Esophagus squamous epithelium (tissue), 5 donors: ENCODE data around the gene ADAM23. TPM values are rescaled to one million over a fixed set of nuclear protein-coding genes. Genes with fewer than 3 reads are reported as not detected.
A peak's percentile ranks its signal among the peaks of the same experiment; 100 is the strongest.

Experiments
- DNase-seq: peaks from one replicate; lab custom pipeline; 2025; lab: John Stamatoyannopoulos, UW
- H3K27ac ChIP-seq, 4 donors: fragments of 200-600 bp; sonication (generic); one replicate each; pipeline ENCODE4 v1.5.1; 2016 to 2019; ENCODE audit warnings: mild to moderate bottlenecking in 1 of 4
- H3K27me3 ChIP-seq, 4 donors: fragments of 200-600 bp; sonication (generic); 1 replicate in 3 of 4; 2 replicates in 1 of 4; pipeline versions ENCODE4 v1.5.1 to v1.6.0; 2017 to 2021; ENCODE audit warnings: antibody characterized with exemption in 1 of 4
- H3K36me3 ChIP-seq, 3 donors: fragments of 200-600 bp; sonication (generic); one replicate each; pipeline ENCODE4 v1.5.1; 2016 to 2019
- H3K4me1 ChIP-seq, 3 donors: fragments of 200-600 bp; sonication (generic); one replicate each; pipeline ENCODE4 v1.5.1; 2017 to 2019
- H3K4me3 ChIP-seq, 4 donors: fragments of 200-600 bp; sonication (generic); 1 replicate in 3 of 4; 2 replicates in 1 of 4; pipeline ENCODE4 v1.5.1; 2016 to 2019; ENCODE audit warnings: mild to moderate bottlenecking in 2 of 4, moderate library complexity in 1 of 4
- H3K9me3 ChIP-seq, 3 donors: fragments of 200-600 bp; sonication (generic); one replicate each; pipeline ENCODE4 v1.5.1; 2016 to 2019
- POLR2A ChIP-seq, 4 donors: fragments of 450-650 bp; IDR thresholded peaks; one replicate each; pipeline ENCODE4 v1.6.1; 2017; ENCODE audit warnings: antibody characterized with exemption in 4 of 4, mild to moderate bottlenecking in 4 of 4, moderate library complexity in 3 of 4
- WGBS, 2 donors: methylation state at CpG; one replicate each; pipeline ENCODE4 v1.1.5; 2018; 5-methylcytosine and 5-hydroxymethylcytosine counted together
- intact Hi-C: fragments of 100-400 bp; cut with DNase I; formaldehyde crosslinking; loops from one replicate; pipeline ENCODE4 v1.15.0; 2022
- total RNA-seq, 4 donors: library from RNA; depleted of rRNA; stranded (reverse); fragments of >200 nt; gene quantifications; one replicate each; pipeline ENCODE4 v1.1.0, GENCODE V29; 2016
- TF ChIP-seq, protein P1 (sequence below), 6 experiments: fragments of 450-650 bp in 4 of 6; fragments of 200-600 bp in 2 of 6; sonication (generic) in 2 of 6; IDR thresholded peaks; one replicate each; pipeline ENCODE4 v1.5.1; 2016 to 2019; ENCODE audit warnings: antibody characterized with exemption in 6 of 6, mild to moderate bottlenecking in 4 of 6, moderate library complexity in 4 of 6
- donor health status: DM: yes; HTN: yes; CAD: no.

ADAM23 gene
- total RNA-seq, 4 donors from 2014 or later = 0.95 to 10.1 (median 6.6) TPM

DNA sequence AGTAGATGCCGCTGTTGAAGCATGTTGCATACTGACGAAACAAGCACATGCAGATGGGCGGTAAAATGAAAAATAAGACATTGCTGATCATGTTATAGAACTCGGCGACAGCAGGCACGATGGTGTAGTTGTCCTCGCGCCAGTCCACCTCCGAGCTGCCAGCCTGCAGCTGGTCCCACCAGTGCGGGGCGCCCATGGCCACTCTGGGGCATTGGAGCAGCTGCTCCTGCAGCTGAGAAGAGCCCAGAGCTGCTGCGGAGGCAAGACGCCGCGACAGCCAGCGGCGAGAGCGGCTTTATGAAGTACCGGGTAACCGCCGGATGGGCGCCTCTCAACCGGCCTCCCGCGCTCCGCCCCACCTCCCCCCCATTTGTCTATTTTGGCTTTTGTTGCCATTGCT, 32.6 kb upstream of the ADAM23 start:
- H3K4me1 ChIP-seq = no peaks in the 10 kb centered on the region
- H3K36me3 ChIP-seq = no peaks in the 10 kb centered on the region
- 95 to 96% methylated on average over 20 to 25 of the region's 26 CpGs for WGBS, 2 donors
- TF ChIP-seq, protein P1, sequence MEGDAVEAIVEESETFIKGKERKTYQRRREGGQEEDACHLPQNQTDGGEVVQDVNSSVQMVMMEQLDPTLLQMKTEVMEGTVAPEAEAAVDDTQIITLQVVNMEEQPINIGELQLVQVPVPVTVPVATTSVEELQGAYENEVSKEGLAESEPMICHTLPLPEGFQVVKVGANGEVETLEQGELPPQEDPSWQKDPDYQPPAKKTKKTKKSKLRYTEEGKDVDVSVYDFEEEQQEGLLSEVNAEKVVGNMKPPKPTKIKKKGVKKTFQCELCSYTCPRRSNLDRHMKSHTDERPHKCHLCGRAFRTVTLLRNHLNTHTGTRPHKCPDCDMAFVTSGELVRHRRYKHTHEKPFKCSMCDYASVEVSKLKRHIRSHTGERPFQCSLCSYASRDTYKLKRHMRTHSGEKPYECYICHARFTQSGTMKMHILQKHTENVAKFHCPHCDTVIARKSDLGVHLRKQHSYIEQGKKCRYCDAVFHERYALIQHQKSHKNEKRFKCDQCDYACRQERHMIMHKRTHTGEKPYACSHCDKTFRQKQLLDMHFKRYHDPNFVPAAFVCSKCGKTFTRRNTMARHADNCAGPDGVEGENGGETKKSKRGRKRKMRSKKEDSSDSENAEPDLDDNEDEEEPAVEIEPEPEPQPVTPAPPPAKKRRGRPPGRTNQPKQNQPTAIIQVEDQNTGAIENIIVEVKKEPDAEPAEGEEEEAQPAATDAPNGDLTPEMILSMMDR (IDR thresholded peaks at IDR 0.05) = no peak
- no peak for TF ChIP-seq POLR2A (IDR thresholded peaks at IDR 0.05)
- H3K27ac ChIP-seq = no peak overlapping the region
- H3K9me3 ChIP-seq = no peaks in the 10 kb centered on the region
- H3K27me3 ChIP-seq = no peaks in the 10 kb centered on the region
- no peak overlapping the region for H3K4me3 ChIP-seq
- intact Hi-C loops = no loop called here
- no peak for DNase-seq

DNA sequence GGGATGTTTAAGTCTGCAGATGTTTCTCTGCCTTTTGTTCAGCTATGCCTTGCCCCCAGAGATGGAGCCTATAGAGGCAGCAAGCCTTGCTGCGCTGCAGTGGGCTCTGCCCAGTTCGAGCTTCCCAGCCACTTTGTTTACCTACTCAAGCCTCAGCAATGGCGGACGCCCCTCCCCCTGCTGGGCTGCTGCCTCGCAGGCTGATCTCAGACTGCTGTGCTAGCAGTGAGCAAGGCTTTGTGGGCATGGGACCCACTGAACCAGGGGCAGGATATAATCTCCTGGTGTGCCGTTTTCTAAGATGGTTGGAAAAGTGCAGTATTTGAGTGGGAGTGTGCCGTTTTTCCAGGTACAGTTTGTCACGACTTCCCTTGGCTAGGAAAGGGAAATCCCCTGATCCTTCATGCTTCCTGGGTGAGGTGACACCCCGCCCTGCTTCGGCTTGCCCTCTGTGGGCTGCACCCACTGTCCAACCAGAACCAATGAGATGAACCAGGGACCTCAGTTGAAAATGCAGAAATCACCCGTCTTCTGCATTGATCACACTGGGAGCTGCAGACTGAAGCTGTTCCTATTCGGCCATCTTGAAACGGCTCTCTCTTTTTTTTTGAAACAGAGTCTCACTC, 27.6 kb upstream of the ADAM23 start:
- peaks cover 0 to 15% (median 0%) of the 10 kb centered on the region in 3 donors for H3K4me1 ChIP-seq
- intact Hi-C loops = no loop called here
- no peaks in the 10 kb centered on the region for H3K36me3 ChIP-seq
- no peaks in the 10 kb centered on the region for H3K27me3 ChIP-seq
- no peak overlapping the region for H3K4me3 ChIP-seq
- 63 to 84% methylated on average over 6 to 7 of the region's 13 CpGs for WGBS, 2 donors
- DNase-seq = no peak
- H3K9me3 ChIP-seq = no peaks in the 10 kb centered on the region
- no peak for TF ChIP-seq POLR2A (IDR thresholded peaks at IDR 0.05)
- TF ChIP-seq, protein P1 (IDR thresholded peaks at IDR 0.05) = no peak
- no peak overlapping the region for H3K27ac ChIP-seq

DNA sequence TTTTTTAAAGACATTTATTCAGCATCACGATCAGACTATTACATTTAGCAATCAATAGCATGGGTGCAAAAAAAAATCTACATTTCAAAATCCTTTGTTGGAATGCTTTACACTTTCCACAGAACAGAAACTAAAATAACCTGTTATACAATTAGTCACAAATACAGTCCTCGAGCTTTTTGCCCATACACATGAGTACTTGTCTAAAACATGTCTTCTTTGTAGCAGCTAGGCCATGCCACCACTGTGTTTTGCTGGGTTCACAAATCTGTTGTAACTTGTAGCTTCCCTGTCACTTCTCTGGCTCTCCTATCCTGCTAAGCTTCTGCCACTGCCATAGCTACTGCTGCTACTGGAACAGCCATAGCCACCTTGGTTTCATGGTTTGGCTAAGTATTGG, 24.4 kb upstream of the ADAM23 start:
- DNase-seq = no peak
- peaks cover 0 to 15% (median 0%) of the 10 kb centered on the region in 3 donors for H3K4me1 ChIP-seq
- intact Hi-C loops = no loop called here
- no peak overlapping the region for H3K4me3 ChIP-seq
- TF ChIP-seq, protein P1 (IDR thresholded peaks at IDR 0.05) = no peak
- TF ChIP-seq POLR2A (IDR thresholded peaks at IDR 0.05) = no peak
- no peaks in the 10 kb centered on the region for H3K27me3 ChIP-seq
- H3K36me3 ChIP-seq = no peaks in the 10 kb centered on the region
- WGBS, 2 donors = 40 to 61% methylated on average over 2 of the region's 2 CpGs
- no peaks in the 10 kb centered on the region for H3K9me3 ChIP-seq
- H3K27ac ChIP-seq = peak overlapping the region in 3 of 4 donors; percentile 52 to 61 (median 60)

DNA sequence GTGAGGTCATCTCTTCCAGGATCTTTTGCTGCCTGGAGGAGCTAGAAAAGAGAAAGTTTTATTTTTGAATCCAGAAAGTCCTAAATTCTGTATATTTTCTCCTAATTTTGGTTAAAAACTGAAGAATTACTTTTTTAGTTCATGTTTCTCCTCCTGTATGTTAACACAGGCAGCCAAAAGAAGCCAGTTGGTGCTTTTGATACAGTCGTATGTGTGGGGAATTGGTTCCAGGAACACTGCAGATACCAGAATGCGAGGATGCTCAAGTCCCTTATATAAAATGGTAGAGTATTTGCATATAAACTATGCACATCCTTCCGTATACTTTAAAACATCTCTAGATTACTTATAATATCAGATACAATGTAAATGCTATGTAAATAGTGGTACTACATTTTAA, 22.6 kb upstream of the ADAM23 start:
- TF ChIP-seq, protein P1 (IDR thresholded peaks at IDR 0.05) = no peak
- TF ChIP-seq POLR2A (IDR thresholded peaks at IDR 0.05) = no peak
- 89 to 93% methylated on average over 3 of the region's 3 CpGs for WGBS, 2 donors

DNA sequence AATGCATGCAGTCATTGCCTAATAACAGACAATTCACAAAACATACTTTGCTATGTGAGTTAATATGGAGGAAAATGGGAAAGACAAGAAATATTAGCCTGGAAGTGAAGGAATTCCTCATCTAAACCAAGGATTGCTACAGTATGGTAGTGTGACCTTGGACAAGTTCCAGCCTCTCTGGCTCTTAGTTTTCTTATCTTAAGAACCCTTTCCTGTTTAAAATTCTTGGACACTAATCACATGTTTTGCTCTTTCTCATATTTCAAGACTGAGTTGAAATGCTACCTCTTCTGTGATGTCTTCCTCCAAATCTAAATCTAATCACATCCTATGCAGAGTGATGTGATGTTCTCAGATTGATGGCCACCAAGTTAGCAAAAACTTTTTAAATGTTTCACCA, 20.8 kb upstream of the ADAM23 start:
- Histone ChIP-seq H3K4me3 (no peak overlapping the region), H3K4me1 (peaks cover 0 to 15% (median 0%) of the 10 kb centered on the region in 3 donors), H3K27ac (no peak overlapping the region), H3K9me3 (no peaks in the 10 kb centered on the region), H3K27me3 (no peaks in the 10 kb centered on the region), H3K36me3 (no peaks in the 10 kb centered on the region)
- TF ChIP-seq, protein P1 (IDR thresholded peaks at IDR 0.05) = no peak
- no peak for TF ChIP-seq POLR2A (IDR thresholded peaks at IDR 0.05)
- no peak for DNase-seq
- intact Hi-C loops = no loop called here

More for the DNA sequence above, 22.6 kb upstream of the ADAM23 start:
- H3K4me3 ChIP-seq = no peak overlapping the region
- no peak overlapping the region for H3K27ac ChIP-seq
- no peaks in the 10 kb centered on the region for H3K36me3 ChIP-seq
- H3K27me3 ChIP-seq = no peaks in the 10 kb centered on the region
- no peak for DNase-seq
- intact Hi-C loops = no loop called here
- H3K4me1 ChIP-seq = peaks cover 0 to 15% (median 0%) of the 10 kb centered on the region in 3 donors
- H3K9me3 ChIP-seq = no peaks in the 10 kb centered on the region
